OCI-LY7 (cell line): Measurements from ENCODE around the gene ABO. TPM values are rescaled to one million over a fixed set of nuclear protein-coding genes. Genes with fewer than 3 reads are reported as not detected.
"Not testable (repeated sequence)": the region's sequence is repeated elsewhere in the genome, so short reads cannot be mapped to it uniquely, and the experiment has no call there.

ENCODE experiments used
- BruUV-seq: library from RNA; stranded (reverse); fragments of 400-500 nt; replicated peaks from 2 replicates; lab custom pipeline; 2021; lab: Mats Ljungman, UMichigan
- CTCF ChIA-PET: fragments of 300-600 bp; sonication (Branson Sonifier 250); formaldehyde crosslinking; loops from one replicate; lab custom pipeline; 2022; ENCODE audit warnings: antibody characterized with exemption; ENCODE audit not compliant: unreplicated experiment; lab: Charles Lee
- POLR2A ChIA-PET: fragments of 300-600 bp; sonication (Branson Sonifier 250); formaldehyde crosslinking; loops from one replicate; lab custom pipeline; 2022; ENCODE audit warnings: antibody characterized with exemption; lab: Charles Lee
- DNase-seq: peaks from one replicate; pipeline ENCODE4 v3.0.0-alpha.2; 2015; ENCODE audit warnings: low spot score
- H2AFZ ChIP-seq: fragments of 200-600 bp; sonication (generic), shearing (Covaris generic); 2 replicates; pipeline ENCODE4 v1.6.1; 2014; ENCODE audit warnings: mild to moderate bottlenecking, antibody characterized with exemption, low read length, moderate library complexity
- H3K27ac ChIP-seq: fragments of 200-600 bp; sonication (generic); 2 replicates; pipeline ENCODE4 v1.5.1; 2014; ENCODE audit warnings: mixed run types, low read depth, mild to moderate bottlenecking, moderate library complexity, low read length, inconsistent platforms; ENCODE audit not compliant: poor library complexity, severe bottlenecking
- H3K36me3 ChIP-seq: fragments of 200-600 bp; sonication (generic); 2 replicates; pipeline ENCODE4 v1.6.1; 2014; ENCODE audit warnings: mild to moderate bottlenecking, antibody characterized with exemption, low read length, moderate library complexity, mixed read lengths; ENCODE audit not compliant: insufficient read depth
- H3K4me1 ChIP-seq: fragments of 200-600 bp; sonication (generic); 2 replicates; pipeline ENCODE4 v1.5.1; 2014; ENCODE audit warnings: mild to moderate bottlenecking, low read length; ENCODE audit not compliant: insufficient read depth, poor library complexity, severe bottlenecking
- H3K4me2 ChIP-seq: fragments of 200-600 bp; sonication (generic); 2 replicates; pipeline ENCODE4 v1.6.1; 2014; ENCODE audit warnings: mild to moderate bottlenecking, low read length
- H3K4me3 ChIP-seq: fragments of 200-600 bp; sonication (generic); 2 replicates; pipeline ENCODE4 v1.5.1; 2014; ENCODE audit warnings: mild to moderate bottlenecking, low read depth, low read length; ENCODE audit not compliant: poor library complexity, severe bottlenecking
- H3K79me2 ChIP-seq: fragments of 200-600 bp; sonication (generic); 2 replicates; pipeline ENCODE4 v1.6.1; 2016; ENCODE audit warnings: low read depth, mild to moderate bottlenecking, low read length, moderate library complexity, mixed read lengths; ENCODE audit not compliant: insufficient read depth
- H3K9me2 ChIP-seq: fragments of 200-600 bp; sonication (generic); 2 replicates; pipeline ENCODE4 v1.6.1; 2016; ENCODE audit warnings: mild to moderate bottlenecking, low read length, mixed read lengths; ENCODE audit not compliant: insufficient read depth
- H3K9me3 ChIP-seq: fragments of 200-600 bp; sonication (generic); 2 replicates; pipeline ENCODE4 v1.6.1; 2014; ENCODE audit warnings: mild to moderate bottlenecking, mixed run types, low read length, mixed read lengths
- H4K20me1 ChIP-seq: fragments of 200-600 bp; sonication (generic); 2 replicates; pipeline ENCODE4 v1.6.1; 2014; ENCODE audit warnings: mild to moderate bottlenecking, antibody characterized with exemption, low read length, moderate library complexity, mixed read lengths; ENCODE audit not compliant: insufficient read depth
- EZH2phosphoT487 ChIP-seq: fragments of 200-600 bp; sonication (generic); IDR thresholded peaks from 2 replicates; pipeline ENCODE4 v1.6.1; 2018; ENCODE audit warnings: low read depth, borderline replicate concordance, mild to moderate bottlenecking, mixed run types, antibody characterized with exemption, low read length, moderate library complexity, mixed read lengths
- intact Hi-C: fragments of 100-400 bp; cut with micrococcal nuclease; formaldehyde crosslinking; loops from one replicate; pipeline ENCODE4 v1.10.0; 2022; ENCODE audit not compliant: unreplicated experiment
- total RNA-seq, 2 experiments: library from RNA; depleted of rRNA in 1 of 2; stranded (reverse); fragments of >200 nt in 1 of 2; shearing (Covaris generic) in 1 of 2; gene quantifications; 2 replicates each; pipeline ENCODE4 v1.2.3, GENCODE V29; 2014 to 2022
- TF ChIP-seq, protein P1 (sequence below): fragments of 200-600 bp; sonication (generic); conservative IDR thresholded peaks from 2 replicates; pipeline ENCODE4 v1.5.1; 2014; ENCODE audit warnings: mild to moderate bottlenecking, antibody characterized with exemption, low read length, moderate library complexity, mixed read lengths

Gene ABO
- total RNA-seq, 2 experiments from 2014 or later = not detected

DNA sequence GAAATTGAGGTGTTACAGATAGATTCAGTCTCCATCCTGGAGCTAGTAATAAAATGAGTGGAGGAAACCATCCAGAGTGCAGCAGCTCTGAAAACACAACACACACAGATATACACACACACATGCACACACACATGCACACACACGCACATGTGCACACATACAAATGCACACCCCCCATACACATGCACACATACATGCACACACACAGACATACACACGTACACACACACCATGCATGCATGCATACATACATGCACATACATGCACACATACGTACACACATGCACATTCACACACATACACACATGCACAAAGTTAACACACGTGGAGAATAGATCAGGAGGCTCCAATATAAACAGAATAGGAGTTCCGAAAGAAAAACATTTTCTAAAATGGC lies 44.9 kb downstream of the ABO start:
- CTCF ChIA-PET = no interaction called here
- Histone ChIP-seq H3K4me1 (no peaks in the 10 kb centered on the region), H3K4me3 (no peak overlapping the region), H2AFZ (no peak overlapping the region), H4K20me1 (no peaks in the 10 kb centered on the region), H3K9me3 (no peaks in the 10 kb centered on the region), H3K27ac (no peak overlapping the region), H3K9me2 (no peaks in the 10 kb centered on the region), H3K36me3 (no peaks in the 10 kb centered on the region), H3K79me2 (no peaks in the 10 kb centered on the region), H3K4me2 (no peak overlapping the region)
- POLR2A ChIA-PET = no interaction called here
- intact Hi-C loops = no loop called here
- BruUV-seq = no TSS peak
- DNase-seq = no peak
- TF ChIP-seq, protein P1, sequence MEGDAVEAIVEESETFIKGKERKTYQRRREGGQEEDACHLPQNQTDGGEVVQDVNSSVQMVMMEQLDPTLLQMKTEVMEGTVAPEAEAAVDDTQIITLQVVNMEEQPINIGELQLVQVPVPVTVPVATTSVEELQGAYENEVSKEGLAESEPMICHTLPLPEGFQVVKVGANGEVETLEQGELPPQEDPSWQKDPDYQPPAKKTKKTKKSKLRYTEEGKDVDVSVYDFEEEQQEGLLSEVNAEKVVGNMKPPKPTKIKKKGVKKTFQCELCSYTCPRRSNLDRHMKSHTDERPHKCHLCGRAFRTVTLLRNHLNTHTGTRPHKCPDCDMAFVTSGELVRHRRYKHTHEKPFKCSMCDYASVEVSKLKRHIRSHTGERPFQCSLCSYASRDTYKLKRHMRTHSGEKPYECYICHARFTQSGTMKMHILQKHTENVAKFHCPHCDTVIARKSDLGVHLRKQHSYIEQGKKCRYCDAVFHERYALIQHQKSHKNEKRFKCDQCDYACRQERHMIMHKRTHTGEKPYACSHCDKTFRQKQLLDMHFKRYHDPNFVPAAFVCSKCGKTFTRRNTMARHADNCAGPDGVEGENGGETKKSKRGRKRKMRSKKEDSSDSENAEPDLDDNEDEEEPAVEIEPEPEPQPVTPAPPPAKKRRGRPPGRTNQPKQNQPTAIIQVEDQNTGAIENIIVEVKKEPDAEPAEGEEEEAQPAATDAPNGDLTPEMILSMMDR = no peak
- no peak for TF ChIP-seq EZH2phosphoT487

GRCh38 chr9:133228474-133229193 lies 46.4 kb downstream of the ABO start:
- intact Hi-C loops, CTCF ChIA-PET: not testable (repeated sequence)
- POLR2A ChIA-PET = interaction anchor here (0.6 kb wide), 1 partner anchor 809 kb away, joined by 3 read pairs; no protein-coding TSS in a partner anchor

GRCh38 chr9:133227996-133228395 lies 47.0 kb downstream of the ABO start:
- POLR2A ChIA-PET, CTCF ChIA-PET: not testable (repeated sequence)

More at GRCh38 chr9:133228474-133229193, 46.4 kb downstream of the ABO start:
- not testable (repeated sequence) for BruUV-seq, H3K4me1 ChIP-seq, H3K36me3 ChIP-seq, H2AFZ ChIP-seq, H4K20me1 ChIP-seq, H3K9me3 ChIP-seq, H3K4me2 ChIP-seq, H3K79me2 ChIP-seq, H3K4me3 ChIP-seq, DNase-seq, H3K27ac ChIP-seq, H3K9me2 ChIP-seq

More at GRCh38 chr9:133227996-133228395, 47.0 kb downstream of the ABO start:
- H3K9me3 ChIP-seq, H3K4me1 ChIP-seq, H2AFZ ChIP-seq, H3K4me2 ChIP-seq, H3K9me2 ChIP-seq, H4K20me1 ChIP-seq, H3K27ac ChIP-seq, H3K36me3 ChIP-seq, BruUV-seq, H3K4me3 ChIP-seq, H3K79me2 ChIP-seq, DNase-seq, intact Hi-C loops: not testable (repeated sequence)
